ENCODE data around the gene FMNL2.

DNA sequence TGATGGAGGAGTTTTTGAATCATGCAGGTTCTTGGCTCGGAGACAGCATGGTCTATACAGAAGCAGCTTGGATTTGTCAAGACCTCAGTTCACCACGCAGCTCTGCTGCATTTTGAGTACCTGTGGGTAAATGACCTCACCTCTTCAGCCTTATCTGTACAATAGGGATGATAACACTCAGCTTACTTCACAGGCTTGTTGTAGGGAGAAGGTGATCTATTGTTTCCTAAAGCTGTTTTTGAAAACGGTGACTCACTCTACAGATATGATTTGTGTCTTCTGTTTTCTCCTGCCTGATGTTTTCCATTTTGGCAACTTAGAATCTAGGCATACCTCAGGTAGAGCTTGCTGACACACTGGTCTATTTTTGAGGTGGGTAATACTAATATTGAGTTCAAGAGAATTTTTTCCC is 80.3 kb downstream of the FMNL2 start:
- TF ChIP-seq, protein P1, sequence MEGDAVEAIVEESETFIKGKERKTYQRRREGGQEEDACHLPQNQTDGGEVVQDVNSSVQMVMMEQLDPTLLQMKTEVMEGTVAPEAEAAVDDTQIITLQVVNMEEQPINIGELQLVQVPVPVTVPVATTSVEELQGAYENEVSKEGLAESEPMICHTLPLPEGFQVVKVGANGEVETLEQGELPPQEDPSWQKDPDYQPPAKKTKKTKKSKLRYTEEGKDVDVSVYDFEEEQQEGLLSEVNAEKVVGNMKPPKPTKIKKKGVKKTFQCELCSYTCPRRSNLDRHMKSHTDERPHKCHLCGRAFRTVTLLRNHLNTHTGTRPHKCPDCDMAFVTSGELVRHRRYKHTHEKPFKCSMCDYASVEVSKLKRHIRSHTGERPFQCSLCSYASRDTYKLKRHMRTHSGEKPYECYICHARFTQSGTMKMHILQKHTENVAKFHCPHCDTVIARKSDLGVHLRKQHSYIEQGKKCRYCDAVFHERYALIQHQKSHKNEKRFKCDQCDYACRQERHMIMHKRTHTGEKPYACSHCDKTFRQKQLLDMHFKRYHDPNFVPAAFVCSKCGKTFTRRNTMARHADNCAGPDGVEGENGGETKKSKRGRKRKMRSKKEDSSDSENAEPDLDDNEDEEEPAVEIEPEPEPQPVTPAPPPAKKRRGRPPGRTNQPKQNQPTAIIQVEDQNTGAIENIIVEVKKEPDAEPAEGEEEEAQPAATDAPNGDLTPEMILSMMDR (conservative IDR thresholded peaks at IDR 0.05; ENCODE audit: low read depth, low read length): no peak
- TF ChIP-seq EZH2 (IDR thresholded peaks at IDR 0.05; ENCODE audit: borderline replicate concordance, low read depth, low read length, poor library complexity, severe bottlenecking): no peak

Data from A673 (cell line).